ENCODE results near the gene GUSB. TPM values are rescaled to one million over a fixed set of nuclear protein-coding genes. Genes with fewer than 3 reads are reported as not detected.

The GUSB gene
- total and polyA plus RNA-seq, 2 of the 8 experiments (the other 6 are each of a cell fraction or from before 2014, with no cell fraction given) = 43.6 to 71.3 TPM

- POLR2A ChIA-PET (ENCODE audit: partially characterized antibody) = interaction anchor here (0.5 to 2.6 kb wide), 3 partner anchors 12 to 1005 kb away, joined by 4 to 8 read pairs (median 4); no protein-coding TSS in a partner anchor
- H4K5ac ChIP-seq (ENCODE audit: insufficient read length, low read depth, low read length) = no peak overlapping the region
- H3K9me3 ChIP-seq (ENCODE audit: insufficient read depth in 2 of 2, low read depth in 1 of 2, low read length in 1 of 2) = no peaks in the 10 kb centered on the region
- H3K4me1 ChIP-seq (replicated peaks in 1 of 4; ENCODE audit: control insufficient read depth in 3 of 4, insufficient read depth in 4 of 4, low read length in 3 of 4) = no peaks in the 10 kb centered on the region
- no peaks in the 10 kb centered on the region for H3K27me3 ChIP-seq (replicated peaks in 1 of 4; ENCODE audit: control insufficient read depth in 3 of 4, extremely low read depth in 1 of 4, insufficient read depth in 3 of 4, low read length in 3 of 4)
- H2BK15ac ChIP-seq (ENCODE audit: low read length) = no peak overlapping the region
- H3K23me2 ChIP-seq (ENCODE audit: low read depth, low read length) = no peaks in the 10 kb centered on the region
- no peak overlapping the region for H3K14ac ChIP-seq (ENCODE audit: insufficient read length)
- H2BK20ac ChIP-seq (ENCODE audit: low read length) = no peak overlapping the region
- no peak overlapping the region for H3K18ac ChIP-seq (ENCODE audit: extremely low read depth, low read length)
- H3K56ac ChIP-seq (replicated peaks; ENCODE audit: insufficient read length, low read depth, low read length) = no peak overlapping the region
- no peak for DNase-seq (ENCODE audit: low read depth in 1 of 2, low spot score in 2 of 2)
- no peak overlapping the region for H2AK5ac ChIP-seq (ENCODE audit: low read depth, low read length)
- no peak overlapping the region for H3K4me2 ChIP-seq (ENCODE audit: insufficient read depth in 1 of 2, low read depth in 2 of 2, low read length in 2 of 2)
- H3K79me1 ChIP-seq (ENCODE audit: low read depth, low read length) = no peaks in the 10 kb centered on the region; the same call in 1 of the 2 replicates
- H3K79me2 ChIP-seq (ENCODE audit: control insufficient read depth in 1 of 2, insufficient read depth in 2 of 2, low read length in 2 of 2) = no peaks in the 10 kb centered on the region
- H2BK120ac ChIP-seq (replicated peaks; ENCODE audit: low read depth, low read length) = no peak overlapping the region
- H2BK5ac ChIP-seq (ENCODE audit: low read depth, low read length) = no peak overlapping the region
- no peak overlapping the region for H2AFZ ChIP-seq (ENCODE audit: low read length)
- peaks cover 20 to 56% (median 39%) of the 10 kb centered on the region in 4 experiments; a peak in 7 of 8 replicates for H3K36me3 ChIP-seq (ENCODE audit: control insufficient read depth in 2 of 4, insufficient read depth in 4 of 4, low read length in 3 of 4)
- CTCF ChIA-PET (ENCODE audit: partially characterized antibody) = interaction anchor here (0.6 kb wide), 1 partner anchor 701 kb away, joined by 3 read pairs; no protein-coding TSS in a partner anchor
- peaks cover 3 to 8% of the 10 kb centered on the region in 2 experiments for H4K20me1 ChIP-seq (replicated peaks in 1 of 2; ENCODE audit: control insufficient read depth in 1 of 2, insufficient read depth in 2 of 2, low read length in 2 of 2)
- no peak for TF ChIP-seq CTCF (IDR thresholded peaks at IDR 0.05; ENCODE audit: control extremely low read depth in 1 of 3, insufficient read depth in 1 of 3, low read depth in 1 of 3, low read length in 3 of 3)
- TF ChIP-seq ATF2 (IDR thresholded peaks at IDR 0.05; ENCODE audit: low read length) = no peak
- TF ChIP-seq POLR2AphosphoS5 (IDR thresholded peaks at IDR 0.05; ENCODE audit: low read depth, low read length) = 0 out of 2 replicates have a peak, but pooled peaks have one; percentile 26
- FAIRE-seq = no peak
- H4K8ac ChIP-seq (ENCODE audit: extremely low read depth, insufficient read depth, low read length) = no peak overlapping the region
- no peak overlapping the region for H3K4me3 ChIP-seq (ENCODE audit: extremely low read depth in 1 of 4, insufficient read depth in 2 of 4, low read depth in 3 of 4, low read length in 4 of 4)
- H3K9ac ChIP-seq (replicated peaks in 1 of 4; ENCODE audit: extremely low read depth in 1 of 4, low read depth in 3 of 4, low read length in 3 of 4) = no peak overlapping the region
- H3K4ac ChIP-seq (replicated peaks; ENCODE audit: insufficient read length, low read depth, low read length) = no peak overlapping the region
- H4K91ac ChIP-seq (replicated peaks; ENCODE audit: insufficient read length, low read length) = no peak overlapping the region
- no peak overlapping the region for H2BK12ac ChIP-seq (ENCODE audit: low read depth, low read length)
- WGBS, 2 experiments (ENCODE audit: extremely low coverage in 1 of 2, insufficient coverage in 1 of 2, insufficient read length in 1 of 2, insufficient replicate concordance in 2 of 2, low coverage in 1 of 2, low lambda C conversion rate in 2 of 2, missing lambda C conversion rate in 1 of 2) = 93% methylated on average over 25 of the region's 29 CpGs; no CpG with 5 or more reads in 1 of the 2 experiments
- H3K27ac ChIP-seq (ENCODE audit: low read depth, low read length) = no peak overlapping the region
- no peak overlapping the region for H3K23ac ChIP-seq (ENCODE audit: insufficient read length)
These were observed 7.7 kb downstream of the GUSB start for GRCh38 chr7:65974191-65974801.

Data from H1 (cell line).